NCI-H2227 (cell line): ENCODE measurements around the gene CRTAC1.
A peak's percentile ranks its signal among the peaks of the same experiment; 100 is the strongest.

Experiments
- DNase-seq: peaks from one replicate; lab custom pipeline; 2025; ENCODE audit not compliant: unreplicated experiment; lab: John Stamatoyannopoulos, UW

CRTAC1 gene

DNA sequence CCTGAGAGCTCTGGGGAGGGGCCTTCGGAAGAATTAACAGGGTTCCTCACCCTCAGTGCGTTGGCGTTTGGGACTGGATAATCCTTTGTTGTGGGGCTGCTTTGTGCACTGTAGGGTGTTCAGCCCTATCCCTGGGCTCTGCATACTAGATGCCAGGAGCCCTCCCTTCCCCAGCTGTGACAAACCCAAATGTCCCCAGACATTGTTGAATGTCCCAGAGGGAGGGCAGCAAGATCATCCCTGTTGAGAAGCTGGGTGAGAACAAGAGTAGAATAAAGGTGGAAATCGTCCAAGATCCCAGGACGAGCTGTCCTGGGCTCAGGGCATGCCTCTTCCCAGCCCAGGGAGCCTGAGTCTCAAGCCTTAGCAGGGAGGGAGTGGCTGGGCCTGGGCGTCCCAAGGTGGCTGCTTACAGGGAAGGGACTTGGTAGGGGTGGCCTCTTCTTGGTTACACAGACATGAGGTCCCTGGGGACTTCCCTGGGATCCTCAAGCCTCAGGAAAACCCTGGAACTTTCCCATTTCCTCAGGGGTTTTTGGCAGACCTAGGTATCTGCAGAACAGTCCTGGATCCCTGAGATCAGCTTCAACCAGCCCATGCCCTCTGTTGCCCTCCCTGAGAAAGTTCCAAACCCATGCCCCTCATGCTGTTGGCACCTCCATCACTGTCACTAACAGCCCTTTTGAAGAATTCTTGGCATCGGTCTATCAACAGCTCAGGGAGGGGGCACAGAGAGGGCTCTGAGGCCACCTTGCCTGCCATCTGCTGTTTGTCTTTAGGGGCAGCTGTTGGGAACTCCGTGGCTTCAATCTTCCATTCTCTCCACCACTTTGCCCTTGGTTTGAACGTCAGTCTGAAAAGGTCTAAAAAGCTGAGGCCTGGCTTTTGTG is 127.0 kb downstream of the CRTAC1 start:
- no peak for DNase-seq

DNA sequence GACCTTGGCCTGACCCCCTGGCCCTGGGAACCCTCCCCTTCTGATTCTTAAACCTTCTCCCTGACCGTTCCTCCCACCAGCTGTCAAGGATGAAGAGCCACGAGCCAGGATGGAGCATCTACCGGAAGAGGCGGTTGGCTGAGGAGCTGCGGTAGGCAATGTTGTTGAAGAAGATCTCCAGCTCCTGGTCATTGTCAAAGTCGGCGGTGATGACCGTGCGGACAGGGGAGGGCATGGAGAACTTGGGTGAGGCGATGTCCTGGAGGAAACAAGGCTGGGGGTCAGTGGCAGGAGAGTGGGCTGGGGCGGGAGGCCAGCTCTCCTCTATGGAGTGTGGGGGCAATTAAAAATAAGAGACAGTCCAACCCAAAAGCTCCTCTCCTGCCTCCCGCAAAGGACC is 129.0 kb downstream of the CRTAC1 start:
- no peak for DNase-seq

DNA sequence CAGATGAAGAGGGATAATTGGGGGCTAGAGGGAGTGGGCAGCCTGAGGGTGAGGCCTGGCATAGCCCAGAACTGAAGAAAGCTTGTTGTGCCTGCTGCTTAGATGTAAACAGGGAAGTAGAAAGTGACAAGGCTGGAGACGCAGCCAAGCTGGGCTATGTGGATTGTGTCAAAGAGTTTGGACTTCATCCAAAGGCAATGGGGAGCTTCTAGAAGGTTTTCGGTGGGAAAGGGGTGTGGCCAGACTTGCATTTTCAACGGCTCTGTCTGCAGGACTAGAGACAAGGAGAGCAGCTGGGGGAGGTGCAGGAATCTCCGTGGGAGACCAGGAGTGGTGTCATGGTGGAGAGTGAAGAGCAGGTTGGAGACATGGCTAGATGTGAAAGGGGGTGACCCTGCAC is 132.0 kb downstream of the CRTAC1 start:
- no peak for DNase-seq

DNA sequence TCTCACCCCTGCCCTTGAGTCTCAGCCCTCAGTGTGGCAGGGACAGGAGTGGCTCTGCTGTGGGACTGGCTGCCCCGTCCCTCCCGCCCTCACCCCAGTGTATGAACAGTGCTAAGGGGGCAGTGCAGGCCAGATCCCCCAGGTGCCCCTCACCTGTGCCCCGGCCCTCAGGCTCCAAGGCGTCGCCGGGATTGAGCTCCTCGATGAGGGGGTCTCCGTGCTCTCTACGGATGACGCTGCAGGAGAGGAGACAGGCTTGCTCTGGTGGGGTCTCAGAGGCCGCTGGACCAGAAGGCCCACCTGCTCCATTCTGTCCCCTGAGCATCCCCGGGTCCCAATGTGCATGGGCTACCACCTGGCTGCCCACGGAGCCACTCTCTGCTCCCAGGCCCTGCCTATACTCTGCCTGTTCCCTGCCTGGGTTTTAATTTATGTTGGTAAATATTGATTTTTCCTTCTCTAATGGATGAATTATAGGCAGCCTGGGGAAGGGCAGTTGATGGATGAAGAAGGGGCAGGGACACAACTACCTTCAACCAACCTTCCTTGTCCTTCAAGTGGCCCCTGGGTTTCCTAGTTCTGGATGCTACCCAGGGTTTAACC is 133.6 kb downstream of the CRTAC1 start:
- DNase-seq, result no peak

DNA sequence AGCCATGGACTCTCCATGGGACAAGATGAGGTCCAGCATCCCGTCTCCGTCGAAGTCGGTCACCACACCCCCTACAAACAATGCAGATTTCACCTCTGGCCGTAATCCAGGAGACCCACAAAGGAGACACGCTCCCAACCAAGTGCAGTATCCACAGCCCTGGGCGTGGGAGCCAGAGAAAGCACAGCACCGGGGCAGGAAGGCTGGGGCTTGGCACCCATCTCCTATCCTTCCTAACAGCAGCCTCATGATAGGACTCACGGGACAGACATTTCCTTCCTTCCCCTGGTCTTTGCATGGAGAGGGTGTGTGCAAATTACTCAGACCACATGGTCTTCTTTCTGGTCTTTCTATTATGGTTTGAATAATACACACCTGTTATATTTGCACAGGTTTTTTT is 134.5 kb downstream of the CRTAC1 start:
- no peak for DNase-seq

DNA sequence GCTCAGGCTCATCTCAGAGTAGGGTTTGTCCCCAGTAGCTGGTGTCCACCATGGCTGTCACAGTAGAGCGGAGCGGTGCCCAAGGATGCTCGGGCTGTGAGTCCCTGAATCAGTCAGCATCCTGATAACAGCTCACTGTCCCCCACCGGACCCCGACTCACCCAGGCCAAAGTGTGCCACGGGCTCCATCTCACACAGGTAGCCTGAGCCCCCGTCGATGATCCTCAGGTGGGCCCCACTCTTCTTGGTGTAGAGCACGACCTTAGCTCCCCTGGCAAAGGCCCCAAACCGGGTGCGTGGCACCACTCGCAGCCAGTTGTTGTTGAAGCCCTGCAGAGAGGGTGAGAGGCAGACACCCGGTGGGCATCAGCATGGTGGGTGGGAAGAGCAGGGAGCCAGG is 135.3 kb downstream of the CRTAC1 start:
- DNase-seq, result no peak

DNA sequence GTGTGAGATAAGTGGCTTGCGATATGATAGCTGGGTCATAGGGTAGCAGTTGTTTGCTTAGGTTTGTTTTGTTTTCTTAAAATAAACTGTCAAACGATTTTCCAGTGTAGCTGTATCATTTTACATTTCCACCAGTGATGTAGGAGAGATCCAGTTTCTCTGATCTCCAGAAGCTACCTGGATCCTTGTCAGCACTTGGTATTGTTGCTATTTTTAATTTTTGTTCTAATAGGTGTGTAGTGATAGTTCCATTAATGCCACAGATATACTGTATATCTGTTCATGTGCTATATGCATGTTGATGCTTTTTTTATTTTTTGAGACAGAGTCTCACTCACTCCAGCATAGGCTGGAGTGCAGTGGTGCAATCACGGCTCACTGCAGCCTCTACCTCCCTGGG is 136.3 kb downstream of the CRTAC1 start:
- no peak for DNase-seq

DNA sequence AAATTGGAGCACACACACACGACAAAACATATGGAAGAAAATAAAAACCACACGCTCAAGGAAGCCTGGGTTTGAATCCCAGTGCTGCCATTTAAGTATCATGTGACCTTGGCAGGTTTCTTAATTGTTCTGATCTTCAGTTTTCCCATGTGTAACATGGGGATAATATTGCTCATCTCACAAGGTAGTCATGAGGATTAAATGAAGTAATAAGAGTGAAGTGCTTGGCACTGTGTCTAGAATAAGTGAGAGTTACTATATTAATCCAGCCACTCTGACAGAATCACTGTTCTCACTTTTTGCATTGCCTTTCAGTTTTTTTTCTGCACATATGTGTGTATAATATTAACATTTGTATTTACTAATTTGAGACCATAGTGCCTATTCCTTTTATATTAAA is 137.5 kb downstream of the CRTAC1 start:
- DNase-seq, result no peak

DNA sequence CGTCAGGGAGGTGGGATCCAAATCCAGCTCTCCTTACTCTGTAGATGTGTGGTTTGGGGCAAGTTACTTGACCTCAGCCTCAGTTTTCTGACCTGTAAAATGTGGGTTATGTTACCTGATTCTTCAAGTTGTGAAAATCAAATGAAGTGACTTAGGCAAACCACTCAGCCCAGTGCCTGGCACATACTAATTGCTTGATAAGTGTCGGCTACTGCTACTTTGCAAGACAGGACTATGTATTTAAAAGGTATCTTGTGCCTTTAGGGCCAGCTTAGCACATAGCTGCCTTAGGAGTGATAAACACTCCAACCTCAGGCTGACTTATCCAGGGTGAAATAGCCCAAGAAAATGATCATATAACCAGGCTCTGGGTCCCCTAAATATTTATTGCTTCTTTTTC is 137.9 kb downstream of the CRTAC1 start:
- DNase-seq, result no peak

DNA sequence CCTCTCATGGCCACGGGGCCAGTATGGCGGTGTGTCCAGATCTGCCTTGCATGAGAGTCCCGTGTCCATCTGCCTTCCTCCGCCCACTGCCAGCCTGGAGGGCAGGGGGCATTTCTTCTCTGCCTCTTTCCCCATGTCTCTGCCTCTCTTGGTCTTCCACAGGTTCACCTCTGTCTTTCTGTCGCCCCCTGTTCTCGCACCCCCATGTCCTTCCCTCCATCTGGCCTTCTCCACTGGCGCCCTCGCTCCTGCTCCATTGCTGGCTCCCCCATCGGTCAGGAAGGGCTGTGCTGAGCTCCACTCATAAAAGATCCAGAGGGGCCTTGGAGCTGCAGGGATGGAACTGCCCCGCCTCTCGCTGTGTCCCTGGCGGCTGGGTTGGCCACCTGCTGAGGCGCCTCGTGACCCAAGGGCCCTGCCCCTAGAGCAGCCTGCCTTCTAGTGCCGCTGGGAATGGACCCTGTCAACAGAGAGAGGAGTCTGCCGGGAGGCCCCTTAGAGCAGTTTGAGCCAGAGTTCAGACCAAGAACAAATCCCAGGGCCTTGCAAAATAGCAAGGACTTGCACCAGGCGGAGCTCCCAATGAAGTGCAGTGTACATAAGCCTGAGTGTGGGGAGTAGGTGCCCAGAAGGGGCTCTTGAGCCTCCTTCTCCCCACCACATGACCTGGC is 138.8 kb downstream of the CRTAC1 start:
- peak; percentile 48 for DNase-seq

DNA sequence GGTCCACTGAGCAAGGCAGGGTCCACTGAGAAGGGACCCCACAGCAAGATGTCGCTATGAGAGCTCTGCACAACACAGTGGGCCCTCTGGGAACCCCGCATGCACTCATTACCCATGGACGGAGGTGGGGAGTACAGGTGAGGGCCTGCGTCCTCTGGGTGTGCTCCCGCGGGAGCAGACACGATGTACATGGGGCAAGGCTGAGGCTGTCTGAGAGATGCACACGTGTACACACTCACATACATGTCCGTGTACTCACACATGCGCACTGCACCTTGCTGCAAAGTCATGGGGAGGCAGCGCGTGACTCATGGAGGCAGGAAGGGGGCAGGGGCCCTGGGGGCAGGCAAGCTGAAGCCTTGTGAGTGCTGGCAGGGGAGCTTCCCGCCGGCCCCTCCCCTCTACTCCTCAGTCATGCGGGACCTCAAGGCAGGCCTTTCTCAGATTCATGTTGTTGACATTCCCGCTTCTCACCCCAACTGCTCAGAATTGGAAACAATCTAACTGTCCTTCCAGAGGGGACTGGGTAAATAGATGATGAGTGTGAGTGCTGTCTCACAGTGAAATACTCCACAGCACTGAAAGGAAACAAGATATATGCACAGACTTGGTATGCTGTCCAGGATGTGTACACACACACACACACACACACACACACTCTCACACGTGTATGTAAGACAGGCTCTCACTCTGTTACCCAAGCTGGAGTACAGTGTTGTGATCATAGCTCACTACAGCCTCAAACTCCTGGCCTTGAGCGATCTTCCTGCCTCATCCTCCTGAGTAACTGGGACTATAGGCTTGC is 140.8 kb downstream of the CRTAC1 start:
- DNase-seq, result peak; percentile 67

DNA sequence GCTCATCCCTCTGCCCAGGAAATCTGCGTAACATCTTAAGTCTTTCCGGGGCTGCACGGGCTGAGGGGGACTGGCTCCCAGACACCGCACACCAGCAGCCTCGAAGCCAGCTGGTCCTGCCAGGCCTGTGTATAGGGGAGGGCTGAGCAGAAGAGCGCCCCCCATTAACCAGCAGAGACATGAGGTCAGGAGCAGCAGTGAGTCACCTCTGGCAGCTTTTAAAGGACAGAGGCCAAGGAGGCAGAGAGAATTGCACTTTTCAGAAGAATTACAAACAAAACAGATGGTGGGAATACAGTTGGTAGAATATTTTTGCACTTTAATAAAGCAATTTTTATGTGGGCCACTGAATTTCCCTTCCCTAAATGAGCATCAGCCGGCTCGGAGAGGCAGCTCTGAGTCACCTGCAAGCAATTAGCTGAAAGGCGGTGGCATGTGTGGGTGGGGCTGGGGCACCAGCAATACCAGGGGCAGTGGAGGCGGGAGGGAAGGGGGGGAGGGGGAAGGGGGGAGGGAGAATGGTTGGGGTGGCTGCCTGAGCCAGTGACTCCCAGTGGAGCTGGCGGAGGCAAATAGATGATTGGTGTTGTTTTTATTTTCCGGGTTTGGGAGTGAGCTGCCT is 141.7 kb downstream of the CRTAC1 start:
- peak; percentile 43 for DNase-seq

DNA sequence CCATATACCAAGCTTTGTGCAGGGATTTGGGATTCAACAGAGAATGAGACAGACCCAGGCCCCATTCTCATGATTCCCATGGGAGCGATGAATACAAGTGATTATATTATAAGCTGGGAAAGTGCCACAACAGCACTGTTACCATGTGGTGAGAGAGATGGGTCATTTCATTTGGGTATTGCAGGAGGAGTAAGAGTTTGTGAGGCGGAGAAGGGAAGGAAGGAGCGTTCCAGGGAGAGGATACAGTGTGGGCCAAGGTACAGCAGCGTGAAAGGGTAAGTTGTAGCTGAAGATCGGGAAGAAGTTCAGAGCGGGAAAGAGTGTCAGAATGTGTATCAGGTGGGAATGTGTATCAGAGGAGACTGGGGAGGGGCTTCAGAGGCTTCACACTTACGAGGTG is 142.3 kb downstream of the CRTAC1 start:
- DNase-seq, result no peak

DNA sequence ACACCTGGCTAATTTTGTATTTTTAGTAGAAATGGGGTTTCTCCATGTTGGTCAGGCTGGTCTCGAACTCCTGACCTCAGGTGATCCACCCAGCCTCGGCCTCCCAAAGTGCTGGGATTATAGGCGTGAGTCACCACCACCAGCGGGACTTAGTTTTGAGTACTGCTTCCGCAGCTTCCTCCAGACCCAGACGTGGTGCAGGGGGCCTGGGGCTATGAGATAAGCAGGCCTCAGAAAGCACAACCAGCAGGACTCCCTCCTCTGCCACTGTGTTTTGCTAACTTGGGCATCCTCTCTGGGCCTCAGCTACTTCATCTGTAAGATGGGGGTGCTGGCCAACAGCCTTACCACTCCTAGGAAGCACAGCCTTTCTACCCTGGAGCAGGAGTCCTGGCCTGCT is 143.0 kb downstream of the CRTAC1 start:
- no peak for DNase-seq

DNA sequence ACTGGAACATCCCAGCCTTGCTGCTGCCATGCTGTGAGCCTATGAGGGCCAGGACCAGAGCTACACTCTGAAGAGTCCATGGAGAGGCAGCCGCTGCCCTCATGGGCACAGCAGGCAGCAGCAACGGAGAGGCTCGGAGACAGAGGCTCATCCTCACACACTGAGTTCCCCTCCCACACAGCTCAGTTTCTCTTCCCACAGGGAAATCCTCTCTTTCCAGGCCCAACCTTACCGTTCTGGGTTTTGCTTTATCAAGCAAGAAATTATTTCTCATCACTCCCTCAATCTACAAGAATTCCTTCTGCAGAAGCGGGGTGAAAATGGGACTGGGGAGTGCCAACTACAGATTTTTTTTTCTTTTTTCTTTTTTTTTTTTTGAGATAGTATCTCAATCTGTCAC is 144.1 kb downstream of the CRTAC1 start:
- DNase-seq, result no peak

DNA sequence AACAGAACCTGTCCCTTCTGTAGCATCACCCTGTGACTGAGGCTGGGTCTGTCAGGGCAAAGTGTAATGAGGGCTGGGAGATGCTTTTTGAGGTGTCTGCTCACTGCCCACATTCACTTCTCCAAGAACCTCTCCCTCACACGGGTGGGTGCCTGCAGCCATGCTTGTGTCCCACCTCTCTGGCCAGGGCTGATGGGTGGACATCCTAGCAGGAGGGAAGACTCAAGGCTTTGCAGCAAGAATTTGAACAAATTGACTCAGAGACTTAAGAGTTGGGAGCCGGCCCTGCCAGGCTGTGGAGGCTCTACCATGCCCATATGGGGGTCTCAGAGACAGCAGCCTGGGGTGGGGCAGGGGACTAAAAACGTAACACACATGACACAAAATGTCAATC is 147.3 kb downstream of the CRTAC1 start:
- no peak for DNase-seq

DNA sequence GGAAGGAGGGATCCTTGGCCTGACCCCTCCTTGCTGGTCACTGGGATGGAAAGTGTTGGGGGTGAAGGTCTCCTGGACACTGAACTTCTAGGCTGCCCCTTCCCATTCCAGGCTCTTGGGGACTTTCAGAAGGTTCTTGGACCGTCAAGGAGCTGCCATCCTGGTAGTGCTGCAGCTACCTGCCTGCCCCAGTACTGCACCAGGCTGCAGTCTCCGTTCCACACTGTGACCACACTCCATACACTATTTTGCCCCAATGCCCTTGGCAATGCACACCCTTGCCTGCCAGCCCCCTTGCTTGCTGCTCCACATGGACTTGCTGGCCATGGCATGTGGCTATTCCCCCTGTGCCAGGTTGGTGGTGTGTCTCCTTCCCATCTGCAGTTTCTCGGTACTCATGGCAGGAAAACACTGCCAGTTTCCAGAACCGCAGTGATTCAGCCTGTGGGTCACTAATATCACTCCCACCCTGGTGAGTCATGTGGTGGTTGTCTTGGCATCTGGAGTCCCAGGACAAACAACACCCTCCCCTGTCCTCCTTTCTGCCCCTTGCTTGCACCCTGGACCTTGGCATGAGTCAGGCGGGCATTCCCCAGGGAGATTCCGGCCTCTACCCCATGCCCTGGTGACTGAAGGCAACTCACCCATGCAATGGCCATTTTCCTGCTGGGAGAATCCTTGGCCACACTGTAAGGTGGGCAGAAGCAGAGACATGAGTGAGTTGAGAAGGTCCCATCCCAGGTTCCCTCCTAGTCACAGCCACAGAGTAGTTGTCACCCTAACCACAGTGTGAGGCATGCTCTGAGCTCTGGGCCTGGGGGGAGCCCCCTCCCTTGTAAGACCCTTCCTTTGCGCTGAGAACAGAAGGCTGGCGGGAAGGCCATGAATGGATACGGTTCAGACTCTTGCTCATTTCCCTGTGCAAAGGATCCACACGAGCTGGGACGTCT is 148.0 kb downstream of the CRTAC1 start:
- DNase-seq, result no peak

DNA sequence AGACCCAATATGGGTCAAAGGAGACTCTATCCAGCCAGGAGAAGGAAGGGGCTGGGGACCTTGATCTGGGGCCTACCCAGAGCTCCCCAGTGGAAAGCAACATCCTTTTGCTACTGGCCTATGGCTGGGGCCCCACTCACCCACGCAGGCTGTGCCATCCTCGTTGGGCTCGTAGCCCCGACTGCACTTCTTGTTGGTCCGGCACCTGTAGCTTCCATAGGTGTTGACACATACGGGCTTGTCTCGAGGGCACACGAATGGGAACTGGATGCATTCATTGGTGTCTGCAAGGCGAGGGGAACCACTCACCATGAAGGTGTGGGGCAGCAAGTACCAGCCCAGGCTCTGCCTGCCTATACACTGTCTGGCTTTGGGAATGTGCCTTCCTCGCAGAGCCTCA is 150.3 kb downstream of the CRTAC1 start:
- DNase-seq, result no peak

DNA sequence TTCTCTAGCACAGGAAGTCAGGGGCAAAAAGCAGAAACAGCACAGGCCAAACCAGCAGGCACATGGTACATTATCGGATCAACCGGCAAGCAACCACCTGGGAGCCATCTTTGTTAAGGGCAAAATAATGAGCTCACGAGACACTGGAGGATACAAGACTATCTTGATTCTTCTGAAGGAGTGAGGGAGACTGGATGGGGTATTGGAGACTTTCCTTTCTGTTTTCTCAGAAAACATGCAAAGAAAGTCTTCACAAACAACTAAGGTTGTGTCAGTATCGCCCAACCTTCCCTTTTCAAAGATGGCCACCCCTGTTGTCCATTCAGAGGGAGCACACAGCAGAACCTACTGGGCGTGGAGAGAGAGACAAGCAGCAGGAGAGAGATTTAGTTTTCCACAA is 151.2 kb downstream of the CRTAC1 start:
- no peak for DNase-seq

DNA sequence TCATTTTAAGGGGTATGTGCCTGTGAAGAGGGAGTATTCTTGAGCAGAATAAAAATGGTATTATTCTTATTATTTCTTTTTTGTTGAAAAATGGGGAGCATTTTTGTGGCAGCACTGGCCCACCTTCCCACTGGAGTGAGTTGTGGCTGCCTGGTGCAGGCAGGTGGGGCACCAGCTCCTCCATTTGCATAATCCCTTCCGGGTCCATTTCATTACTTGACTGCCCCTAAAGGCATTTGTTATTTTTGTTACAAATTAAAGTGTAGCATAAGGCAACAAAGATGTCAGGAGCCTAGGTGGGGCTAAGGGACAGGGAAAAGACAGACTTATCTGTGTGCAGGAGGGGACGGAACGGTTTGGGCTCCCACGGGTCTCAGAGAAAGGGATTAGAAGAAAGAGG is 154.0 kb downstream of the CRTAC1 start:
- DNase-seq, result no peak
